ENCODE results near the gene DAB1.

The DAB1 gene

GRCh38 chr1:57411262-57411661, 12.6 kb downstream of the DAB1 start:
- no peak for DNase-seq (ENCODE audit: low read depth in 2 of 2)

DNA sequence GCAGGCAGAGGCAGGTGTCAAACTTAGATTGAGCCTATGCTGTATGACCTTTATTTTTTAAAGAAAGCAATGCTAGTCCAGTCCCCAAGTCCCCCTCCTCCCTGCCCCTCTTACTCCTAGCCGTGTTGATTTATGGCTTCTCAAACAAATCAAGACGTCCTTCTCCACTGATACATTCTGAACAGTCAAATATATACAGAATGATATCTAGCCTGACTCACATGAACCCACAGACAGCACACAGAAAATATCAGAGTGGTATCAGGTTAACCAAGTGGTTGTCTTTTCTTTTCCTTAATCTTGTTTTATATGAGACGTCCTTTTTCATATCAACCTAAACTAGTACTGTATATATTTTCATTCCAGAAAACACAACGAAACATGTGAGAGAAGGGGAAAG, 13.4 kb downstream of the DAB1 start:
- no peak for DNase-seq (ENCODE audit: low read depth in 2 of 2)

DNA sequence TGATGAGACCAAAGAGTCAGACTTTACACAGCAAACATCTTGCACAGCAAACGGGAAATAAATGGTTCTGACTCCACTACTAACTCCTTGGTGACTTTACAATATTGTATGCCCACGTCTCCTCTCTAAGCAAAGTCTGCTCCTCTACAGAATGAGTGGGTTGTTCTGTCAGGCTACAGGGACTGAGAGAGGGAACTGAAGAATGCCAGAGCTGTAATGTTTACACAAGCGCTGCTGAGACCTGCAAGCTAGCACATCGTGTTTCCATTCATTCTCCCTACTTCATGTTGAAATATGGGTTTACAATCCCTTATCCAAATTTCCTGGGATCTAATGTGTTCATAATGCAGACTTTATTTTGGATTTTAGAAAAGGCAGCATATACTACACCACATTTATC, 15.9 kb downstream of the DAB1 start:
- DNase-seq (ENCODE audit: low read depth in 2 of 2), result no peak

- DNase-seq (ENCODE audit: low read depth in 2 of 2), result no peak
These were observed 17.4 kb downstream of the DAB1 start for GRCh38 chr1:57406428-57406970.

- DNase-seq (ENCODE audit: low read depth in 2 of 2), result no peak
These were observed 19.0 kb downstream of the DAB1 start for GRCh38 chr1:57404884-57405283.

DNA sequence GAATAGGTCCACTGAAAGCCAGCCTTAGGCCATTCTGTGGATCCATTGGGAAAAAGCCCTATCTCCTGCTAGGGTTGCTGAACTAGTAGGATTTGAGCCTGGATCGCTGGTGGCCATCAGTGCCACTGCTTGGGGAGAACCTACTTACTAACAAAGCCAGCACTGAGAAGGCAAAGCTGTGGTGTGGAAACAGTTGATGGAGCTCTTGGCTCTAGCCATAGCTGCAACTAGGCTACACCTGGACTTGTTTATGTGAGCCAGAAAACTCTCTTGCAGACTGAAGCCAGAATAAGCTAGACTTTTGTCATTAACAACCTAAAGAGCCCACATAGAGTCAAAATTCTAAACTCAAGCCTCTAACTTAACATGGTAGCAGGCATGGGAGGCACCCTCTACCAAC, 20.7 kb downstream of the DAB1 start:
- no peak for DNase-seq (ENCODE audit: low read depth in 2 of 2)

DNA sequence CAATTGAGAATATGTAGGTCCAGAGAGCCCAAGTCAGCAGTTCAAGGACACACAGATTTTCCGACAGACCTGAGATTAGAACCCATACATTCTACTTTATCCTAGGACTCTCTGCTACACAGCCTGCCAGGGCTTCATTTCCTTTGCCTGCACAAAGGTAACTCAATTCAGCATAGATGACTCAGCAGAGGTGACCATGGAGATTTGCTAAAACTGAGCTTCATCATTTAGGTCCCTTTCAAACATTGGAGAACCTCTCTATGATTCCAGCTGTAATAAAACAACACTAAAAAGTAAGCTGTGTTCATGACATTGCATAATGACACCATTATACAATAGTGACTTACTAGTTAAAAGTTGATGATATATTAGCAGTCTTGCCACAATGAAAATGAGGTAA, 22.2 kb downstream of the DAB1 start:
- DNase-seq (ENCODE audit: low read depth in 2 of 2), result no peak

- no peak for DNase-seq (ENCODE audit: low read depth in 2 of 2)
These were observed 23.8 kb downstream of the DAB1 start for GRCh38 chr1:57400048-57400447.

DNA sequence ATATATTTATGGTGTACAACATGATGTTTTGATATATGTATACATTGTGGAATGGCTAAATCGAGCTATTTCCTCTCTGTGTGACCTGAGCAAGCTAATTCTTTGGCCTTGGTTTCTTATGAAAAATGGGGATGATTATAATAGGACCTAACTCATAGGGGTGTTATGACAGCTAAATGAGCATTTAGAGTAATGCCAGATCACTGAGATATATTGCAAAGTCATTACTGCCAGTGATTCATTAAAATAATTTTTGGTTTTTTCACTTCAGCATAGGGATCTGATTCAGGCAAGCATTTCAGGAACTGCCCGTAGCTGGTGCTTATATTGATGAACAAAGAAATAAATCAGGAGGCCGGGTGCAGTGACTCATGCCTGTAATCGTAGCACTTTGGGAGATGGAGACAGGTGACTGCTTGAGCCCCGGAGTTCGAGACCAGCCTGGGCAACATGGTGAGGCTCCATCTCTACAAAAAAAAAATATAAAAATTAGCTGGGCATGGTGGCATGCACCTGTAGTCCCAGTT, 30.7 kb downstream of the DAB1 start:
- DNase-seq (ENCODE audit: low read depth in 2 of 2), result no peak

GRCh38 chr1:57385336-57385735, 38.5 kb downstream of the DAB1 start:
- no peak for DNase-seq (ENCODE audit: low read depth in 2 of 2)

DNA sequence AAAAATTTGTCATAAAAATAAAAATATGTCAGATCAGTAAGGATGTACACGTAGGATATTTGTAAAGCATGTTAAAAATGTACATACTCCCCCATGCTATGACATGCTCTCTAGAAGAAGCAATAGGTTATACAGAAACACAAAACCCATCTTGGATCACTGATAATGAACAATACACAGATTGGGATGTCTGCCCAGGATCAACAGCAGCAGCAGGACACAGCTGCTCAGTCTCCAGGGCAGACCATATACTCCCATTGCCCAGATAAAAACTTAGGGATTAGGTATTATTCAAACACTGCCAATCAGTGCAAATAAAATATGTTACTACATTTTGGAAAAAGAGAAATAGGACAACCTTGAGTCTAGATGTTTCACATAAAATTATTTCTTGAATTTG, 39.0 kb downstream of the DAB1 start:
- DNase-seq (ENCODE audit: low read depth in 2 of 2), result no peak

GRCh38 chr1:57384284-57384683, 39.6 kb downstream of the DAB1 start:
- no peak for DNase-seq (ENCODE audit: low read depth in 2 of 2)

GRCh38 chr1:57381871-57382270, 42.0 kb downstream of the DAB1 start:
- DNase-seq (ENCODE audit: low read depth in 2 of 2), result no peak

DNA sequence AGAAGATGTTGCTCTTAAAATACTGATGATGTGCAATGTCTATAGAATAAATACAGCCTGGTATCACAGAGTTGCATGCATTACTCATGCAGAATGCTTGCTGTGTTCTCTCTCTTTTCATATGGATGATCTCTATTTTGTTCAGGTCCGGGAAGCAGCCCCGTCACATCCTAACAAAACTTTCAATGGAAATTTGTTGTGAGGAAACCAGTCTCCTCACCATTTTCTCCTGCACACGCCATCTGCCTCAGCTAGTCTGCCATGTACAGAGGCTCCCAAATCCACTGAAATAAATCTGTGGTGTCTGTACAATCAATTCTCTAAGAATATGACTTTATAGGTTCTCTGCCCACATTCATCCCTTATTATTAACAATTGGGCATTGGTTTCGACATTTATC, 42.4 kb downstream of the DAB1 start:
- no peak for DNase-seq (ENCODE audit: low read depth in 2 of 2)

- no peak for DNase-seq (ENCODE audit: low read depth in 2 of 2)
These were observed 42.9 kb downstream of the DAB1 start for GRCh38 chr1:57380923-57381322.

- no peak for DNase-seq (ENCODE audit: low read depth in 2 of 2)
These were observed 45.3 kb downstream of the DAB1 start for GRCh38 chr1:57378534-57378933.

GRCh38 chr1:57377339-57378139, 46.3 kb downstream of the DAB1 start:
- no peak for DNase-seq (ENCODE audit: low read depth in 2 of 2)

DNA sequence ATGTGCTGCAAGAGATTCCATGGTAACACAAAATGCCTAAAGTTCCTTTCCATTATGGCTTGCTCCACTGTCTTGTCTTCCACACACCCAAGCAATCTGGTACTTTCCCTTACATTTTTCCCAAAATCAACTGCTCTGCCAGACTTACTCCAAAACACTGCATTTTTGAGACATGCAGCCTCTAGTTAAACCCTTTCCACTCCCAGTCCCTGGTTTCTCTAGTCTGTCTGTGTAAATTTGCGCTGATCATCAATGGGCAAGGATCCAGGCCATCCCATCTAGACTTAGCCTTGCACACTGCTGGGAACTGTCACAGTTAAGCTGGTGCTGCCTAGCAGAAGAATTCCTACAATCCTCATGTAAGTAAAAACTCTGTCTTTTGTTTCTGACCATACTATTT, 47.8 kb downstream of the DAB1 start:
- DNase-seq (ENCODE audit: low read depth in 2 of 2), result no peak

- DNase-seq (ENCODE audit: low read depth in 2 of 2), result no peak
These were observed 54.0 kb downstream of the DAB1 start for GRCh38 chr1:57369889-57370288.

DNA sequence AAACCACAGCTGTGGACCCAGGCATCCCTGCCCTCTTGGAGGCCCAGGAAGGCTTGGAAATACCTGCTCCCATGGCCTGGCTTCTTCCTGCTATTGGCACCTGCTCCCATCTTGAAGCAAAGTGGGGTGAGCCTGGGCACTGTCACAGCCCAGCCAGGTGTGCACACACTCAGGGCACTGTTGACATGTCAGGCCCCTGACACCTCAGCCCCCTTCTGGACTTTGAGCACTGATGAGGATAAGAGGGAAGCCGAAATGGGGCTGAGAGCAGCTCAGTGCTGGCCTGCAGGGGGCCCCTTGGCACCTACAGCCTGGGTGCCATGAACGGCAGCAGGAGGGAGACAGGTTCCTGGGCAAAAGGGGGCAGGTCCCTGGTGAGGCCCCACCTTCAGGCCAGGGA, 55.9 kb downstream of the DAB1 start:
- DNase-seq (ENCODE audit: low read depth in 2 of 2), result no peak

DNA sequence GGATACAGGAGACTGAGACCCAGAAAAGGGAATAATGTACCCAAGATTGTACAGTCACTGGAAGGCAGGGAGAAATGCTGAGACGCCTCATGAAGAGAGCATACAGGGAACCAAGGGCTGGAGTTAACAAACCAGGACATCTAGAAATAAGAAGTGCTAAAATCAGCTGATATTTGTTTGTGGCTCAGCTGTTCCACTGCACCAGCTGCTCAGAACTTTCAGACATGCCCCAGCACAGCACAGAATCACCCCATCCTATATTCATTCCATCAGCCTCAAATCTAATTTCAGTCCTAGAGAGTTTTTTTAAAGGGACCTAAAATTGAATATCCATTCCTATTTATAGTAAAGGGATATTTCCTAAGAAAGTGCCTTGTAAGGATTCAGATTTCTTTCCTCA, 60.2 kb downstream of the DAB1 start:
- DNase-seq (ENCODE audit: low read depth in 2 of 2), result no peak

GRCh38 chr1:57363165-57363564, 60.7 kb downstream of the DAB1 start:
- DNase-seq (ENCODE audit: low read depth in 2 of 2), result no peak

DNA sequence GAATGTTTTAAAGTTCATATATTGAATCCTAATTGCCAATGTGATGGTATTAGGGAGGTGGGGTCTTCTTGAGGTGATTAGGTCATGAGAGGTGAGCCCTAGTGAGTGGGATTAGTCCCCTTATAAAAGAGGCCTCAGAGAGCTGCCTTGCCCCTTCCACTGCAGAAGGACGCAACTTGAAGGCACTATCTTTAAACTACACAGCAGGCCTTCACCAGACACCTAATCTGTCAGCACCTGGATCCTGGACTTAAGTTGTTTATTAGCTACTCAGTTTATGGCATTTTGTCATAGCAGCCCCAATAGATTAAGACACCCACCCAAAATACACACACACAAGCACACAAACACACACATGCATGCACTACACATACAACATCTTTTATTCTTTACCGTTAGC, 61.4 kb downstream of the DAB1 start:
- DNase-seq (ENCODE audit: low read depth in 2 of 2), result no peak

GRCh38 chr1:57361516-57361915, 62.3 kb downstream of the DAB1 start:
- no peak for DNase-seq (ENCODE audit: low read depth in 2 of 2)
